Measurements from ENCODE around the gene SH3D19. TPM values are rescaled to one million over a fixed set of nuclear protein-coding genes. Genes with fewer than 3 reads are reported as not detected.

Gene SH3D19
- total RNA-seq, 1 donor from 2014 or later, result 32.4 TPM

GRCh38 chr4:151114986-151115385 is 210.4 kb downstream of the SH3D19 start:
- Mint-ChIP-seq H3K27ac (ENCODE audit: unreplicated experiment) (no peak overlapping the region), H3K36me3 (ENCODE audit: unreplicated experiment) (peaks cover 6% of the 10 kb centered on the region), H3K9me3 (ENCODE audit: unreplicated experiment) (no peaks in the 10 kb centered on the region), H3K27me3 (ENCODE audit: unreplicated experiment) (no peaks in the 10 kb centered on the region), H3K4me3 (ENCODE audit: unreplicated experiment) (no peak overlapping the region), H3K4me1 (ENCODE audit: unreplicated experiment) (peaks cover 3% of the 10 kb centered on the region)
- TF ChIP-seq, protein P1, sequence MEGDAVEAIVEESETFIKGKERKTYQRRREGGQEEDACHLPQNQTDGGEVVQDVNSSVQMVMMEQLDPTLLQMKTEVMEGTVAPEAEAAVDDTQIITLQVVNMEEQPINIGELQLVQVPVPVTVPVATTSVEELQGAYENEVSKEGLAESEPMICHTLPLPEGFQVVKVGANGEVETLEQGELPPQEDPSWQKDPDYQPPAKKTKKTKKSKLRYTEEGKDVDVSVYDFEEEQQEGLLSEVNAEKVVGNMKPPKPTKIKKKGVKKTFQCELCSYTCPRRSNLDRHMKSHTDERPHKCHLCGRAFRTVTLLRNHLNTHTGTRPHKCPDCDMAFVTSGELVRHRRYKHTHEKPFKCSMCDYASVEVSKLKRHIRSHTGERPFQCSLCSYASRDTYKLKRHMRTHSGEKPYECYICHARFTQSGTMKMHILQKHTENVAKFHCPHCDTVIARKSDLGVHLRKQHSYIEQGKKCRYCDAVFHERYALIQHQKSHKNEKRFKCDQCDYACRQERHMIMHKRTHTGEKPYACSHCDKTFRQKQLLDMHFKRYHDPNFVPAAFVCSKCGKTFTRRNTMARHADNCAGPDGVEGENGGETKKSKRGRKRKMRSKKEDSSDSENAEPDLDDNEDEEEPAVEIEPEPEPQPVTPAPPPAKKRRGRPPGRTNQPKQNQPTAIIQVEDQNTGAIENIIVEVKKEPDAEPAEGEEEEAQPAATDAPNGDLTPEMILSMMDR (IDR thresholded peaks at IDR 0.05), result no peak
- DNase-seq (ENCODE audit: extremely low spot score, unreplicated experiment), result no peak

DNA sequence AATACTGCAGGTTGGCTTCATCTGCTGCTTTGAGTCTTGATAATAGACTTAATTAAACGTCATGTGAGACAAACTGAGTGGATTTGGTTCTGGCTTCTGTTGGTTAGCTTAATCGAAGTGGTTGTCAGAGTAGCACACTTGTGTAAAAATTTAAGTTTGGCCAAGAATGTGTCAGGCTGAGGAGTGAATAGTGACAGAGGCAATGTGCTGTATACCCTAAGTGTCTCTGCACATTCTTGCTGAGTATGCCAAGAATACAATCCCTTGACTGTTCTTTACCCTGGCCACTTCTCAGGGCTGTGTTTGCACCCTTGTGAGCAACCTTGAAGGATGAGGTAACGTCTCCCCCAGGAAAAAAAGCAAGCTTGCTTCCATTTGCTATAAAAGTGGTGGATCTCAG is 211.1 kb downstream of the SH3D19 start:
- DNase-seq (ENCODE audit: extremely low spot score, unreplicated experiment), result no peak
- TF ChIP-seq, protein P1 (IDR thresholded peaks at IDR 0.05), result no peak
- H3K27ac Mint-ChIP-seq (ENCODE audit: unreplicated experiment), result no peak overlapping the region
- H3K4me3 Mint-ChIP-seq (ENCODE audit: unreplicated experiment), result no peak overlapping the region
- no peaks in the 10 kb centered on the region for H3K27me3 Mint-ChIP-seq (ENCODE audit: unreplicated experiment)
- no peaks in the 10 kb centered on the region for H3K9me3 Mint-ChIP-seq (ENCODE audit: unreplicated experiment)
- peaks cover 2% of the 10 kb centered on the region for H3K36me3 Mint-ChIP-seq (ENCODE audit: unreplicated experiment)
- H3K4me1 Mint-ChIP-seq (ENCODE audit: unreplicated experiment), result peaks cover 3% of the 10 kb centered on the region

DNA sequence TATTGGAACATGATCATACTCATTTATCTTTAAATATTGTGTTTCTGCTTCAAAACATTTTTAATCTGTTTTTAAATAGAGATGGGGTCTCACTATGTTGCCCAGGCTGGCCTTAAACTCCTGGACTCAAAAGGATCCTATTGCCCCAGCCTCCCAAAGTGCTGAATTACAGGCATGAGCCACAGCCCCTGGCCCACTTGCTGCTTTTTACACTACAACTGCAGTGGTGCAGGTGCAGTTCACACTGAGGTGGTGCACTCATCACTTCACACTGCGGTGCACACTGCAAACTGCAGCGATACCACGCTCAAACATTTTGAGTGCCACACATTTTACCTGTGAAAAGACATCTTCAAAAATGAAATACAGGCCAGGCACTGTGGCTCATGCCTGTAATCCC is 215.2 kb downstream of the SH3D19 start:
- DNase-seq (ENCODE audit: extremely low spot score, unreplicated experiment), result no peak
- no peaks in the 10 kb centered on the region for H3K4me1 Mint-ChIP-seq (ENCODE audit: unreplicated experiment)
- H3K4me3 Mint-ChIP-seq (ENCODE audit: unreplicated experiment), result no peak overlapping the region
- TF ChIP-seq, protein P1 (IDR thresholded peaks at IDR 0.05), result no peak
- no peaks in the 10 kb centered on the region for H3K27me3 Mint-ChIP-seq (ENCODE audit: unreplicated experiment)
- no peaks in the 10 kb centered on the region for H3K9me3 Mint-ChIP-seq (ENCODE audit: unreplicated experiment)
- peaks cover 22% of the 10 kb centered on the region for H3K36me3 Mint-ChIP-seq (ENCODE audit: unreplicated experiment)
- H3K27ac Mint-ChIP-seq (ENCODE audit: unreplicated experiment), result no peak overlapping the region

- H3K9me3 Mint-ChIP-seq (ENCODE audit: unreplicated experiment), result no peaks in the 10 kb centered on the region
- no peak overlapping the region for H3K4me3 Mint-ChIP-seq (ENCODE audit: unreplicated experiment)
- peaks cover 41% of the 10 kb centered on the region for H3K36me3 Mint-ChIP-seq (ENCODE audit: unreplicated experiment)
- TF ChIP-seq, protein P1 (IDR thresholded peaks at IDR 0.05), result no peak
- H3K27ac Mint-ChIP-seq (ENCODE audit: unreplicated experiment), result no peak overlapping the region
- H3K27me3 Mint-ChIP-seq (ENCODE audit: unreplicated experiment), result no peaks in the 10 kb centered on the region
- peaks cover 6% of the 10 kb centered on the region for H3K4me1 Mint-ChIP-seq (ENCODE audit: unreplicated experiment)
- peak; percentile 51 for DNase-seq (ENCODE audit: extremely low spot score, unreplicated experiment)
These were observed 218.3 kb downstream of the SH3D19 start for GRCh38 chr4:151107063-151107462.

DNA sequence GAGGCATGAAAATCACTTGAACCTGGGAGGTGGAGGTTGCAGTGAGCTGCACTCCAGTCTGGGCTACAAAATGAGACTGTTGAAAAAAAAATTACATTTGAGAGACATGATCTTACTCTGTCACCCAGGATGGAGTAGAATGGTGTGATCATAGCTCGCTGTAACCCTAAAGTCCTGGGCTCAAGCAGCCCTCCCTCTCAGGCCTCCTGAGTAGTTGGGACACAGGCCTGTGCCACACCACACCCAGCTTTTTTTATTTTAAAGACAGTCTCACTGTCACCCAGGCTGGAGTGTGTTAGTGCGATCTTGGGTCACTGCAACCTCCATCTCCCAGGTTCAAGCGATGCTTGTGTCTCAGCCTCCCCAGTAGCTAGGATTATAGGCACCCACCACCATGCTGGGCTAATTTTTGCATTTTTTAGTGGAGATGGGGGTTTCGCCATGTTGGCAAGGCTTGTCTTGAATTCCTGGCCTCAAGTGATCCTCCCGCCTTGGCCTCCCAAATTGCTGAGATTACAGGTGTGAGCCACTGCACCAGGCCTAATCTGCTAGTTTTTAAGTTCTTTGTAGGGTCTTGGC is 219.9 kb downstream of the SH3D19 start:
- peak overlapping the region; percentile 23 for H3K27ac Mint-ChIP-seq (ENCODE audit: unreplicated experiment)
- peaks cover 52% of the 10 kb centered on the region for H3K36me3 Mint-ChIP-seq (ENCODE audit: unreplicated experiment)
- peaks cover 21% of the 10 kb centered on the region for H3K4me1 Mint-ChIP-seq (ENCODE audit: unreplicated experiment)

More for the DNA sequence above, 219.9 kb downstream of the SH3D19 start:
- no peaks in the 10 kb centered on the region for H3K9me3 Mint-ChIP-seq (ENCODE audit: unreplicated experiment)
- H3K27me3 Mint-ChIP-seq (ENCODE audit: unreplicated experiment), result no peaks in the 10 kb centered on the region
- H3K4me3 Mint-ChIP-seq (ENCODE audit: unreplicated experiment), result no peak overlapping the region
- TF ChIP-seq, protein P1 (IDR thresholded peaks at IDR 0.05), result no peak
- DNase-seq (ENCODE audit: extremely low spot score, unreplicated experiment), result no peak
